ENCODE data around the gene DUS1L. TPM values are rescaled to one million over a fixed set of nuclear protein-coding genes. Genes with fewer than 3 reads are reported as not detected.
"Not testable (repeated sequence)": the region's sequence is repeated elsewhere in the genome, so short reads cannot be mapped to it uniquely, and the experiment has no call there.

Gene DUS1L
- total RNA-seq, 1 donor from 2014 or later = 125 TPM

DNA sequence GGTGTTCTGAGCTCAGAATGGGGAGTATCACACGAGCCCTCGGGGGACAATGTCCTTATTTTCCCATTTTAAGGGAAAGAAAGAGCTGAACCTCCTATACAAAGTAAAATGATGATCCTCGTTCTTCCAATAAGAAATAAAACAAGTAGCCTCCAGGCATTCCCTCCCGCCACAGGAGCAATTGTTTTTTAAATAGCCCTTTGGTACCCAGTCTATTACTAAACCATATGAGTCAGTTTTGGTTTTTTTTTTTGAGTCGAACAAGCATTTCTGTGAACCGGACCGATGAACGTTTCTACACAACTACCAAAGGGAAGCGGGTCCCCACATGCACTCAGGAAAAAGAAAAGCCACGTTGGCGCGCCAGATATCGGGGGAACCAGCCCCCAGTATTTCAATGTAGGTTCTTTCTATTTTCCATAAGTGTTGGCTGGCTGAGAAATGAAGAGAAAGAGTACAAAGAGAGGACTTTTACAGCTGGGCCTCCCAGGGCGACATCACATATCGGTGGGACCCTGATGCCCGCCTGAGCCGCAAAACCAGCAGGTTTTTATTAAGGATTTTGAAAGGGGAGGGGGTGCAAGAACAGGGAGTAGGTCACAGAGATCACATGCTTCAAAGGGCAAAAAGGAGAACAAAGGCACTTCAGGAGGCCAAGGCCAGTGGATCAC is 24.3 kb downstream of the DUS1L start:
- TF ChIP-seq CTCF (IDR thresholded peaks at IDR 0.05; ENCODE audit: insufficient read depth, low read length, severe bottlenecking) = no peak
- Histone ChIP-seq H3K36me3 (ENCODE audit: control insufficient read depth, insufficient read depth, low read length) (peaks cover 2% of the 10 kb centered on the region), H3K27me3 (ENCODE audit: control insufficient read depth, insufficient read depth, low read length) (no peaks in the 10 kb centered on the region), H3K4me3 (ENCODE audit: low read depth, low read length) (no peak overlapping the region)
- DNase-seq (ENCODE audit: low read depth) (peak; percentile 43), FAIRE-seq (no peak)

DNA sequence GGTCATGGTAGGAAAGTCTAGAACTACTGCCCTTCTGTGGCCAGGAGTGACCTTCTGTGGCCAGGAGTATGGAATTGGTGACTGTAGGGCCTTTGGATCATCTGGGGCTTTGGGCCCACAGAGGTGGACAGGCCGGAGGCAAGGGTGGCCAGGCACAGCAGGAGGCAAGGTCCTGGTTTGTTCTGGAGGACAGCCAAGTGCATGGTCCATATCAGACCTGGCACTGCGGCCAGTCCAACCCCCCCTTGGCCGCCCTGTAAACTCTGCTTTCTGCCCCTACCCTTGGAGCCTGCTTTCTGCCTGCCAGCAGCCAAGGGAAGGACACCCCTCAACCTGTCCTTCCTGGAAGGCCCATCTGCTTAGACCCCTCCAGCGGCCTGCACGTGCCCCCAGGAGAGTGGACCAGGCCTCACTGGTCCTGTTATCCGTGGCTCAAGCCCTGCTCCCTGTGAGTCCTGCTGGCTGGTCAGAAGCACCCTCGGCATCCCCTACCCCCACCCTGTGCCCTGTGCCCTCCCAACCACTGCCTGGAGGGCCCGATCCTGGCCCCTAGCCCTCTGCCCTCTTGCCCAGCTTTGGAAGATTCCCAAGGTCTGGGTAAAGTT is 25.8 kb downstream of the DUS1L start:
- H3K27me3 ChIP-seq (ENCODE audit: control insufficient read depth, insufficient read depth, low read length) = no peaks in the 10 kb centered on the region
- TF ChIP-seq CTCF (IDR thresholded peaks at IDR 0.05; ENCODE audit: insufficient read depth, low read length, severe bottlenecking) = no peak
- no peak for DNase-seq (ENCODE audit: low read depth)
- H3K36me3 ChIP-seq (ENCODE audit: control insufficient read depth, insufficient read depth, low read length) = peaks cover 5% of the 10 kb centered on the region
- FAIRE-seq = no peak
- no peak overlapping the region for H3K4me3 ChIP-seq (ENCODE audit: low read depth, low read length)

DNA sequence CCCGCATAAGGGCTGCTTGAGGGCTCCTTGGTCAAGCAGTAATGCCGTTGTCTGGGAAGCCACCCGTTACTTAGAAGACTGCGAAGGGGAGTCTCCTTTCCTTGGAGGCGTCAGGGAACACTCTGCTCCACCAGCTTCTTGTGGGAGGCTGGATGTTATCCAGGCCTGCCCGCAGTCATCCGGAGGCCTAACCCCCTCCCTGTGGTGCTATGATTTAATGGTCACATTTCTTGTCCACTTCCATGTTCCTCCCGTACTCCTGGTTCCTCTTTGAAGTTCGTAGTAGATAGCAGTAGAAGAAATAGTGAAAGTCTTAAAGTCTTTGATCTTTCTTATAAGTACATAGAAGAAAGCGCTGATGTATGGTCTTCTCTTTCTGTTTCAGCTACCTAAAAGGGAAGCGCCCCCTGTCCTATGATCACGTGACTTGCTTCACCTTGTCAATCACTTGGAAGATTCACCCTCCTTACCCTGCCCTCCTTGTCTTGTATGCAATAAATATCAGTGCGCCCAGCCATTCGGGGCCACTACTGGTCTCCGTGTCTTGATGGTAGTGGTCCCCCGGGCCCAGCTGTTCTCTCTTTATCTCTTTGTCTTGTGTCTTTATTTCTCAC is 26.7 kb downstream of the DUS1L start:
- not testable (repeated sequence) for DNase-seq (ENCODE audit: low read depth); H3K27me3 ChIP-seq (ENCODE audit: control insufficient read depth, insufficient read depth, low read length); H3K4me3 ChIP-seq (ENCODE audit: low read depth, low read length); H3K36me3 ChIP-seq (ENCODE audit: control insufficient read depth, insufficient read depth, low read length); FAIRE-seq

DNA sequence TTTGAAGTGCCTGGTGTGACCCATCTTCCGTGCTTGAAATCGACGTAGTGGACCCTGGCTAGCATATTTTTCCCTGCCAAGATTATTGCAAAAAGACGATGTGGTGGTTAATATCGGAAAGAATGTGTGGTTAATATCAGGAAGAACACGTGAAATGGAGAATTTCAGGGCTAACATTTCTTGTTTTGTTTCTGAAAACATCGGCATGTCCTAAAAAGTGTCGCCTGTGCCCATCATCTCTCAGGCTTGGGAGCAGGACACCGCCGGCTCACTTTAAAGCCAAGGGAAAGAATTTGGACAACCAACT is 27.8 kb downstream of the DUS1L start:
- H3K4me3 ChIP-seq (ENCODE audit: low read depth, low read length) = peak overlapping the region; percentile 69
- FAIRE-seq = no peak
- no peak for TF ChIP-seq CTCF (IDR thresholded peaks at IDR 0.05; ENCODE audit: insufficient read depth, low read length, severe bottlenecking)

DNA sequence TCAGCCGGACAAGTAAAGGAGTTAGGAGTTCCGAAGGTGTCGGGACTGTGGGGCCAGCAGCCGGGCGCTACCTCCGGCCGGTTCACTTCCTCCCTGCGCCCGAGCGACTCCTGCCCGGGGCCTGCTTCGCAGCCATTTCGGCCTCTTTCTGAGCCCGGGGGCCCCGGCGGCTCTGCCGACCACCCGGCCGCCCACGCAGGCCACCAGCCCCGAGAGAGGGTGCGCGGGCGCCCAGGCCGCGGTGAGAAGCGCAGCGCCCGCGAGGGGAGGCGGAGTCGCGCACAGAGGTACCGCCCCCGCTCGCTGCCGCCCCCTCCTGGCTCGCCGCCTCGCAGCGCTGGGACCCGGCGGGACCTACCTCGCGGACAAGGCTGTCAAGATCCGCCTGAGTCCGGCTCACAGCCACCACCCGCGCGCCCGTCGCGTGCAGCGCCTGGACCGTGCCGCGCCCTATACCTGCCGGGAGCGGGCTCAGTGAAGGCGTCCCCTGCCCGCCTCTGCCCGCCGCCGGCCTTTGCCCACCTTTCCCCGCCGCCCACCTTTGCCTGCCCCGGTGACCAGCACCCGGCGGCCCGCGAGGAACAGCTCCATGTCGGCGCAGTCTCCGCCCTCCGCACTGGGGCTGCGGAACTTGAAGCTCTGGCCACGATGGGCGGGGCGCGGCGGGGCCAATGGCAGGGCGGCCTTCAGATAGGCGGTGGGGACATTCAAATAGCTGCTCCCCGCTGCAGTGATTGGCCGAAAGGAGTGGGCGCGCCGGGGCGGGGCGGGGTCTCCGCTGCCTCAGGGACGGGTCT is 28.3 kb downstream of the DUS1L start, which contains the start of gene DCXR:
Gene DCXR, minus strand, starts transcription at position 606 of the 797 bp plus-strand sequence. Its CDS starts 15 bp downstream, at position 591.
- Histone ChIP-seq H3K27me3 (ENCODE audit: control insufficient read depth, insufficient read depth, low read length) (no peaks in the 10 kb centered on the region), H3K4me3 (ENCODE audit: low read depth, low read length) (peak within 1 kb of the TSS; percentile 69), H3K36me3 (ENCODE audit: control insufficient read depth, insufficient read depth, low read length) (peaks cover 7% of the 10 kb centered on the region)
- DNase-seq (ENCODE audit: low read depth) (peak; percentile 88), FAIRE-seq (no peak)
- TF ChIP-seq CTCF (IDR thresholded peaks at IDR 0.05; ENCODE audit: insufficient read depth, low read length, severe bottlenecking) = peak; percentile 86

More for the DNA sequence above, 27.8 kb downstream of the DUS1L start:
- Histone ChIP-seq H3K36me3 (ENCODE audit: control insufficient read depth, insufficient read depth, low read length) (peaks cover 7% of the 10 kb centered on the region), H3K27me3 (ENCODE audit: control insufficient read depth, insufficient read depth, low read length) (no peaks in the 10 kb centered on the region)
- no peak for DNase-seq (ENCODE audit: low read depth)

- H3K36me3 ChIP-seq (ENCODE audit: control insufficient read depth, insufficient read depth, low read length) = peaks cover 7% of the 10 kb centered on the region
- no peaks in the 10 kb centered on the region for H3K27me3 ChIP-seq (ENCODE audit: control insufficient read depth, insufficient read depth, low read length)
- peak overlapping the region; percentile 69 for H3K4me3 ChIP-seq (ENCODE audit: low read depth, low read length)
- DNase-seq (ENCODE audit: low read depth) (no peak), FAIRE-seq (no peak)
- TF ChIP-seq CTCF (IDR thresholded peaks at IDR 0.05; ENCODE audit: insufficient read depth, low read length, severe bottlenecking) = no peak
These were observed 28.9 kb downstream of the DUS1L start for GRCh38 chr17:82036634-82037091.

Measured in bronchial epithelial cell (primary cell).